GM12892 (cell line): Measurements from ENCODE around the gene KRTAP4-12.
"Not testable (repeated sequence)": the region's sequence is repeated elsewhere in the genome, so short reads cannot be mapped to it uniquely, and the experiment has no call there.

ENCODE experiments used
- POLR2A ChIP-seq: IDR thresholded peaks from 2 replicates; pipeline ENCODE4 v1.6.1; 2011; ENCODE audit warnings: low read depth, low read length, control low read depth
- POLR2AphosphoS5 ChIP-seq: IDR thresholded peaks from 2 replicates; pipeline ENCODE4 v1.6.1; 2011; ENCODE audit warnings: low read depth, low read length, control low read depth

- not testable (repeated sequence) for TF ChIP-seq POLR2AphosphoS5, POLR2A
These were observed at the start of gene KRTAP4-12 for GRCh38 chr17:41123991-41124371.
